Endothelial cell of umbilical vein (primary cell): ENCODE measurements around the gene SH3PXD2A. TPM values are rescaled to one million over a fixed set of nuclear protein-coding genes. Genes with fewer than 3 reads are reported as not detected.

Experiments
- BruUV-seq: library from RNA; stranded (reverse); fragments of 400-500 nt; replicated peaks from 2 replicates; lab custom pipeline; 2021; lab: Mats Ljungman, UMichigan
- CTCF ChIA-PET: fragments of 300-600, 350-600 bp; sonication (Branson Sonifier 250); formaldehyde crosslinking; loops from one replicate; lab custom pipeline; 2021; ENCODE audit warnings: antibody characterized with exemption, inconsistent platforms; lab: Charles Lee
- POLR2A ChIA-PET: fragments of 300-600, 350-600 bp; sonication (Branson Sonifier 250); formaldehyde crosslinking; loops from one replicate; lab custom pipeline; 2021; ENCODE audit warnings: antibody characterized with exemption, inconsistent platforms; lab: Charles Lee
- DNase-seq: peaks from one replicate; pipeline ENCODE4 v3.0.0-alpha.2; 2011; ENCODE audit warnings: low read depth, low spot score
- FAIRE-seq: peaks from 2 replicates; lab custom pipeline; 2011; peaks lifted over from hg19 to GRCh38; lab: Jason Lieb, UNC
- H2AFZ ChIP-seq: 2 replicates; pipeline ENCODE4 v1.6.0; 2012; ENCODE audit warnings: low read depth, low read length, control low read depth, inconsistent platforms
- H3K27ac ChIP-seq: 2 replicates; pipeline ENCODE4 v1.5.1; 2011; ENCODE audit warnings: low read depth, mild to moderate bottlenecking, control low read depth, low read length, moderate library complexity; ENCODE audit not compliant: insufficient read depth
- H3K27me3 ChIP-seq, 2 experiments: 2 replicates each; pipeline versions ENCODE4 v1.6.0 to v1.6.1; 2011; ENCODE audit warnings: low read length in 2 of 2, mixed read lengths in 1 of 2; ENCODE audit not compliant: control insufficient read depth in 2 of 2, insufficient read depth in 2 of 2
- H3K36me3 ChIP-seq, 2 experiments: 2 replicates in 1 of 2; 3 replicates in 1 of 2; pipeline ENCODE4 v1.5.1; 2011; ENCODE audit warnings: low read length in 2 of 2, mild to moderate bottlenecking in 1 of 2, moderate library complexity in 1 of 2; ENCODE audit not compliant: control insufficient read depth in 2 of 2, insufficient read depth in 2 of 2; ENCODE audit errors: extremely low read depth in 1 of 2
- H3K4me1 ChIP-seq: 3 replicates; pipeline ENCODE4 v1.5.1; 2011; ENCODE audit warnings: mild to moderate bottlenecking, low read length; ENCODE audit not compliant: control insufficient read depth, insufficient read depth; ENCODE audit errors: extremely low read depth
- H3K4me2 ChIP-seq: 2 replicates; pipeline ENCODE4 v1.6.1; 2011; ENCODE audit warnings: low read length, control low read depth, mixed read lengths; ENCODE audit not compliant: insufficient read depth
- H3K4me3 ChIP-seq, 3 experiments: fragments of 200-600 bp in 1 of 3; sonication (generic), shearing (Covaris generic) in 1 of 3; replicated peaks in 1 of 3; 2 replicates each; pipeline ENCODE4 v1.5.1; 2011 to 2016; ENCODE audit warnings: control low read depth in 3 of 3, low read length in 3 of 3, mild to moderate bottlenecking in 2 of 3, inconsistent platforms in 1 of 3, low read depth in 1 of 3, moderate library complexity in 1 of 3; ENCODE audit not compliant: insufficient read depth in 1 of 3
- H3K79me2 ChIP-seq: 2 replicates; pipeline ENCODE4 v1.6.0; 2012; ENCODE audit warnings: low read length, inconsistent platforms; ENCODE audit not compliant: control insufficient read depth, insufficient read depth
- H3K9ac ChIP-seq: replicated peaks from 2 replicates; pipeline ENCODE3; 2011; ENCODE audit warnings: low read length, control low read depth; ENCODE audit not compliant: insufficient read depth; ENCODE audit errors: extremely low read depth
- H3K9me1 ChIP-seq: replicated peaks from 3 replicates; pipeline ENCODE4 v1.6.0; 2011; ENCODE audit warnings: mild to moderate bottlenecking, low read length; ENCODE audit not compliant: control insufficient read depth, insufficient read depth; ENCODE audit errors: extremely low read depth
- H3K9me3 ChIP-seq: replicated peaks from 2 replicates; pipeline ENCODE4 v1.5.1; 2012; ENCODE audit warnings: low read length, inconsistent platforms; ENCODE audit not compliant: control insufficient read depth, insufficient read depth
- H4K20me1 ChIP-seq: replicated peaks from 2 replicates; pipeline ENCODE3; 2011; ENCODE audit warnings: mild to moderate bottlenecking, low read length; ENCODE audit not compliant: control insufficient read depth, insufficient read depth; ENCODE audit errors: extremely low read depth
- CTCF ChIP-seq, 2 donors: IDR thresholded peaks; 1 replicate in 1 of 2; 2 replicates in 1 of 2; pipeline ENCODE4 v1.5.1; 2011; ENCODE audit warnings: low read length in 2 of 2, mild to moderate bottlenecking in 2 of 2, moderate library complexity in 2 of 2, control low read depth in 1 of 2, inconsistent platforms in 1 of 2, low read depth in 1 of 2; ENCODE audit not compliant: insufficient read depth in 1 of 2; ENCODE audit errors: extremely low read depth in 1 of 2
- EZH2 ChIP-seq: IDR thresholded peaks from 2 replicates; pipeline ENCODE4 v1.6.1; 2012; ENCODE audit warnings: borderline replicate concordance, low read depth, mild to moderate bottlenecking, moderate library complexity, low read length, inconsistent platforms; ENCODE audit not compliant: severe bottlenecking
- FOS ChIP-seq: IDR thresholded peaks from 2 replicates; pipeline ENCODE4 v1.6.1; 2011; ENCODE audit warnings: mild to moderate bottlenecking, low read length, moderate library complexity, borderline replicate concordance; ENCODE audit not compliant: insufficient read depth
- GATA2 ChIP-seq: IDR thresholded peaks from 2 replicates; pipeline ENCODE4 v1.7.0; 2011; ENCODE audit warnings: low read depth, mild to moderate bottlenecking, moderate library complexity, mixed read lengths, low read length; ENCODE audit not compliant: insufficient read length, insufficient read depth
- JUN ChIP-seq: IDR thresholded peaks from 2 replicates; pipeline ENCODE4 v1.6.1; 2011; ENCODE audit warnings: borderline replicate concordance, low read depth; ENCODE audit not compliant: insufficient read length, insufficient read depth
- MAX ChIP-seq: IDR thresholded peaks from 2 replicates; pipeline ENCODE4 v1.6.1; 2011; ENCODE audit not compliant: insufficient read depth, insufficient read length
- MYC ChIP-seq: IDR thresholded peaks from one replicate; pipeline ENCODE4 v1.6.1; 2011; ENCODE audit warnings: mild to moderate bottlenecking, low read depth, low read length
- POLR2A ChIP-seq: IDR thresholded peaks from 2 replicates; pipeline ENCODE4 v1.6.1; 2012; ENCODE audit warnings: low read depth, mild to moderate bottlenecking, control low read depth, low read length
- POLR2AphosphoS5 ChIP-seq: IDR thresholded peaks from 2 replicates; pipeline ENCODE4 v1.6.1; 2012; ENCODE audit warnings: low read depth, mild to moderate bottlenecking, control low read depth, low read length, moderate library complexity; ENCODE audit not compliant: insufficient read depth
- dilution Hi-C: fragments of 300-500 bp; cut with MboI; formaldehyde crosslinking; loops from one replicate; pipeline ENCODE4 v1.15.0; 2019; ENCODE audit warnings: low sequenced_read_pairs; ENCODE audit not compliant: extremely low pct_ligation_motif_present
- intact Hi-C: fragments of 100-400 bp; cut with micrococcal nuclease; formaldehyde crosslinking; loops from one replicate; pipeline ENCODE4 v1.10.0; 2022
- polyA plus RNA-seq, 4 experiments: library from polyadenylated mRNA; depleted of rRNA in 3 of 4; stranded (reverse) in 3 of 4; unstranded in 1 of 4; fragments of >200 nt; gene quantifications; 2 replicates each; pipeline versions ENCODE4 v1.2.1 to v1.2.3, GENCODE V29; 2011 to 2012; ENCODE audit warnings: missing spikeins in 1 of 4
- total RNA-seq: library from RNA; stranded (reverse); gene quantifications from 2 replicates; pipeline ENCODE4 v1.2.3, GENCODE V29; 2021

Gene SH3PXD2A
- total and polyA plus RNA-seq, 2 donors (not counting 3 experiments of a cell fraction or from before 2014, with no cell fraction given): 1.4 to 5.1 TPM

GRCh38 chr10:103765168-103765567, 90.2 kb downstream of the SH3PXD2A start:
- no peak overlapping the region for H3K4me3 ChIP-seq
- H3K27ac ChIP-seq: peak overlapping the region; percentile 79
- no TSS peak for BruUV-seq
- peak overlapping the region; percentile 7 for H2AFZ ChIP-seq
- CTCF ChIA-PET: interaction anchor here (0.9 to 2.6 kb wide), 13 partner anchors 10 to 93 kb away, joined by 3 to 28 read pairs (median 4); partner anchors contain the start of gene SH3PXD2A
- H3K9me1 ChIP-seq: no peaks in the 10 kb centered on the region
- dilution Hi-C loops: no loop called here
- FAIRE-seq (peak; percentile 95), DNase-seq (peak; percentile 70)
- H3K4me1 ChIP-seq: peaks cover 49% of the 10 kb centered on the region
- H3K9ac ChIP-seq: no peak overlapping the region
- POLR2A ChIA-PET: interaction anchor here (1.1 kb wide), 1 partner anchor 47 kb away, joined by 5 read pairs; no protein-coding TSS in a partner anchor
- H3K9me3 ChIP-seq: no peaks in the 10 kb centered on the region
- H3K36me3 ChIP-seq: no peaks in the 10 kb centered on the region
- H3K4me2 ChIP-seq: peak overlapping the region; percentile 40
- intact Hi-C loops: no loop called here
- no peaks in the 10 kb centered on the region for H3K27me3 ChIP-seq
- no peaks in the 10 kb centered on the region for H3K79me2 ChIP-seq
- TF ChIP-seq FOS (peak; percentile 88), POLR2A (no peak), MYC (no peak), GATA2 (peak; percentile 15), JUN (peak; percentile 83), POLR2AphosphoS5 (peak; percentile 62)
- no peaks in the 10 kb centered on the region for H4K20me1 ChIP-seq

GRCh38 chr10:103764296-103765088, 90.9 kb downstream of the SH3PXD2A start:
- FAIRE-seq (peak; percentile 64), DNase-seq (no peak)
- BruUV-seq: TSS peak; percentile 53
- POLR2A ChIA-PET: interaction anchor here (1.1 kb wide), 1 partner anchor 48 kb away, joined by 5 read pairs; no protein-coding TSS in a partner anchor
- CTCF ChIA-PET: interaction anchor here (0.7 to 2.6 kb wide), 15 partner anchors 9 to 94 kb away, joined by 3 to 28 read pairs (median 4); no protein-coding TSS in a partner anchor
- Histone ChIP-seq H3K9me3 (no peaks in the 10 kb centered on the region), H4K20me1 (no peaks in the 10 kb centered on the region), H3K4me1 (peaks cover 55% of the 10 kb centered on the region), H3K4me2 (peak overlapping the region; percentile 40), H3K4me3 (no peak overlapping the region), H2AFZ (no peak overlapping the region), H3K79me2 (no peaks in the 10 kb centered on the region), H3K9ac (no peak overlapping the region), H3K9me1 (no peaks in the 10 kb centered on the region), H3K27me3 (no peaks in the 10 kb centered on the region), H3K36me3 (no peaks in the 10 kb centered on the region), H3K27ac (peak overlapping the region; percentile 79)
- intact Hi-C loops: no loop called here
- dilution Hi-C loops: no loop called here
- TF ChIP-seq POLR2A (no peak), GATA2 (no peak), EZH2 (no peak), JUN (no peak), CTCF (IDR thresholded peaks at IDR 0.05; ENCODE audit: extremely low read depth in 1 of 2, insufficient read depth in 1 of 2, low read depth in 1 of 2, low read length in 2 of 2) (no peak), FOS (no peak), MYC (no peak), POLR2AphosphoS5 (no peak), MAX (no peak)
